DOHH2 (cell line): Measurements from ENCODE around the gene CTDSPL2.

Experiments used
- EZH2phosphoT487 ChIP-seq: fragments of 200-600 bp; sonication (generic); IDR thresholded peaks from 2 replicates; pipeline ENCODE4 v1.6.1; 2017; ENCODE audit warnings: borderline replicate concordance, mild to moderate bottlenecking, antibody characterized with exemption, low read length, moderate library complexity, mixed read lengths
- TF ChIP-seq, protein P1 (sequence below): fragments of 200-600 bp; sonication (generic); IDR thresholded peaks from one replicate; pipeline ENCODE4 v1.5.1; 2014; ENCODE audit warnings: antibody characterized with exemption, mild to moderate bottlenecking, low read depth, low read length; ENCODE audit not compliant: poor library complexity, severe bottlenecking

DNA sequence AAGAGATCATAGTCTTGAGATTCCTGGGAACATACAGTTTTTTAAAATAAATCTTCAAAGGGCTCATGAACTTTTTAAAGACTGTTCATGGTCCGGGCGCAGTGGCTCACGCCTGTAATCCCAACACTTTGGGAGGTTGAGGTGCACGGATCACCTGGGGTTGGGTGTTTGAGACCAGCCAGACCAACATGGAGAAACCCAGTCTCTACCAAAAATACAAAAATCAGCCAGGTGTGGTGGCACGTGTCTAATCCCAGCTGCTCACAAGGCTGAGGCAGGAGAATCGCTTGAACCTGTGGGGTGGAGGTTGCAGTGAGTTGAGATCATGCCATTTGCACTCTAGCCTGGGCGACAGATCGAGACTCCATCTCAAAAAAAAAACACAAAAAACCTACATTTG, 68.1 kb downstream of the CTDSPL2 start:
- TF ChIP-seq, protein P1, sequence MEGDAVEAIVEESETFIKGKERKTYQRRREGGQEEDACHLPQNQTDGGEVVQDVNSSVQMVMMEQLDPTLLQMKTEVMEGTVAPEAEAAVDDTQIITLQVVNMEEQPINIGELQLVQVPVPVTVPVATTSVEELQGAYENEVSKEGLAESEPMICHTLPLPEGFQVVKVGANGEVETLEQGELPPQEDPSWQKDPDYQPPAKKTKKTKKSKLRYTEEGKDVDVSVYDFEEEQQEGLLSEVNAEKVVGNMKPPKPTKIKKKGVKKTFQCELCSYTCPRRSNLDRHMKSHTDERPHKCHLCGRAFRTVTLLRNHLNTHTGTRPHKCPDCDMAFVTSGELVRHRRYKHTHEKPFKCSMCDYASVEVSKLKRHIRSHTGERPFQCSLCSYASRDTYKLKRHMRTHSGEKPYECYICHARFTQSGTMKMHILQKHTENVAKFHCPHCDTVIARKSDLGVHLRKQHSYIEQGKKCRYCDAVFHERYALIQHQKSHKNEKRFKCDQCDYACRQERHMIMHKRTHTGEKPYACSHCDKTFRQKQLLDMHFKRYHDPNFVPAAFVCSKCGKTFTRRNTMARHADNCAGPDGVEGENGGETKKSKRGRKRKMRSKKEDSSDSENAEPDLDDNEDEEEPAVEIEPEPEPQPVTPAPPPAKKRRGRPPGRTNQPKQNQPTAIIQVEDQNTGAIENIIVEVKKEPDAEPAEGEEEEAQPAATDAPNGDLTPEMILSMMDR, result no peak
- no peak for TF ChIP-seq EZH2phosphoT487
